ENCODE data around the gene RARRES2. TPM values are rescaled to one million over a fixed set of nuclear protein-coding genes. Genes with fewer than 3 reads are reported as not detected.

The RARRES2 gene
- polyA plus RNA-seq, 3 donors = 37.9 to 63.1 (median 53.5) TPM

GRCh38 chr7:150379441-150380379, 38.3 kb upstream of the RARRES2 start:
- DNase-seq (ENCODE audit: extremely low read depth in 1 of 11, low read depth in 9 of 11, low spot score in 4 of 11) = no peak

GRCh38 chr7:150378853-150379440, 37.5 kb upstream of the RARRES2 start, which contains the start of gene ZNF775:
ZNF775 (plus strand) TSS chr7:150379330; CDS start chr7:150388471, 9,141 bp downstream.
- peak; percentile 72 to 95 (median 92) for DNase-seq (ENCODE audit: extremely low read depth in 1 of 11, low read depth in 9 of 11, low spot score in 4 of 11)

- peak in 2 of 11 donors; percentile 66 to 67 for DNase-seq (ENCODE audit: extremely low read depth in 1 of 11, low read depth in 9 of 11, low spot score in 4 of 11)
Measured at GRCh38 chr7:150378115-150378852, 36.9 kb upstream of the RARRES2 start.

- no peak for DNase-seq (ENCODE audit: extremely low read depth in 1 of 11, low read depth in 9 of 11, low spot score in 4 of 11)
Measured at GRCh38 chr7:150377635-150378034, 36.2 kb upstream of the RARRES2 start.

- no peak for DNase-seq (ENCODE audit: extremely low read depth in 1 of 11, low read depth in 9 of 11, low spot score in 4 of 11)
Measured at GRCh38 chr7:150377196-150377595, 35.8 kb upstream of the RARRES2 start.

- DNase-seq (ENCODE audit: extremely low read depth in 1 of 11, low read depth in 9 of 11, low spot score in 4 of 11) = no peak
Measured at GRCh38 chr7:150376560-150376959, 35.1 kb upstream of the RARRES2 start.

- no peak for DNase-seq (ENCODE audit: extremely low read depth in 1 of 11, low read depth in 9 of 11, low spot score in 4 of 11)
Measured at GRCh38 chr7:150375662-150376521, 34.5 kb upstream of the RARRES2 start.

- no peak for DNase-seq (ENCODE audit: extremely low read depth in 1 of 11, low read depth in 9 of 11, low spot score in 4 of 11)
Measured at GRCh38 chr7:150374472-150374871, 33.0 kb upstream of the RARRES2 start.

- DNase-seq (ENCODE audit: extremely low read depth in 1 of 11, low read depth in 9 of 11, low spot score in 4 of 11) = no peak
Measured at GRCh38 chr7:150374026-150374425, 32.6 kb upstream of the RARRES2 start.

- DNase-seq (ENCODE audit: extremely low read depth in 1 of 11, low read depth in 9 of 11, low spot score in 4 of 11) = no peak
Measured at GRCh38 chr7:150373049-150373801, 31.8 kb upstream of the RARRES2 start.

GRCh38 chr7:150372271-150373048, 31.0 kb upstream of the RARRES2 start:
- no peak for DNase-seq (ENCODE audit: extremely low read depth in 1 of 11, low read depth in 9 of 11, low spot score in 4 of 11)

- no peak for DNase-seq (ENCODE audit: extremely low read depth in 1 of 11, low read depth in 9 of 11, low spot score in 4 of 11)
Measured at GRCh38 chr7:150371996-150372270, 30.5 kb upstream of the RARRES2 start.

GRCh38 chr7:150371131-150371995, 29.9 kb upstream of the RARRES2 start:
- no peak for DNase-seq (ENCODE audit: extremely low read depth in 1 of 11, low read depth in 9 of 11, low spot score in 4 of 11)

GRCh38 chr7:150370612-150371071, 29.2 kb upstream of the RARRES2 start:
- DNase-seq (ENCODE audit: extremely low read depth in 1 of 11, low read depth in 9 of 11, low spot score in 4 of 11) = no peak

- no peak for DNase-seq (ENCODE audit: extremely low read depth in 1 of 11, low read depth in 9 of 11, low spot score in 4 of 11)
Measured at GRCh38 chr7:150369748-150370501, 28.5 kb upstream of the RARRES2 start.

Measured in renal cortex interstitium (tissue), 11 donors.